Activated CD4-positive, alpha-beta T cell treated with anti-CD3 and anti-CD28 coated beads, Interleukin-2, amount 50 U/mL, for 1 hour (primary cell): ENCODE measurements around the gene TLR10.
"Not testable (repeated sequence)": the region's sequence is repeated elsewhere in the genome, so short reads cannot be mapped to it uniquely, and the experiment has no call there.

Experiments
- DNase-seq: peaks from one replicate; pipeline ENCODE4 v3.0.0-alpha.2; 2020

TLR10 gene

GRCh38 chr4:38800366-38800765, 17.6 kb upstream of the TLR10 start:
- DNase-seq: no peak

GRCh38 chr4:38795087-38795486, 12.3 kb upstream of the TLR10 start:
- DNase-seq: no peak

GRCh38 chr4:38794051-38794450, 11.3 kb upstream of the TLR10 start:
- no peak for DNase-seq

GRCh38 chr4:38791010-38791409, 8.2 kb upstream of the TLR10 start:
- DNase-seq: no peak

- no peak for DNase-seq
Observed at GRCh38 chr4:38788317-38788716, 5.5 kb upstream of the TLR10 start.

- DNase-seq: no peak
Observed at GRCh38 chr4:38787693-38788092, 4.9 kb upstream of the TLR10 start.

GRCh38 chr4:38785901-38786402, 3.2 kb upstream of the TLR10 start:
- no peak for DNase-seq

GRCh38 chr4:38785041-38785790, 2.4 kb upstream of the TLR10 start:
- no peak for DNase-seq

- DNase-seq: no peak
Observed at GRCh38 chr4:38784141-38784540, 1.4 kb upstream of the TLR10 start.

GRCh38 chr4:38783109-38783460, 295 bp upstream of the TLR10 start:
- no peak for DNase-seq

GRCh38 chr4:38781854-38782261, 932 bp downstream of the TLR10 start:
- no peak for DNase-seq

- DNase-seq: no peak
Observed at GRCh38 chr4:38780833-38781484, 1.8 kb downstream of the TLR10 start.

GRCh38 chr4:38779790-38780189, 3.0 kb downstream of the TLR10 start:
- DNase-seq: no peak

- DNase-seq: not testable (repeated sequence)
Observed at GRCh38 chr4:38777925-38778324, 4.9 kb downstream of the TLR10 start.

GRCh38 chr4:38775326-38775725, 7.5 kb downstream of the TLR10 start:
- DNase-seq: no peak

GRCh38 chr4:38774181-38774955, 8.4 kb downstream of the TLR10 start:
- DNase-seq: no peak

GRCh38 chr4:38770281-38770680, 12.5 kb downstream of the TLR10 start:
- DNase-seq: not testable (repeated sequence)

GRCh38 chr4:38769857-38770256, 12.9 kb downstream of the TLR10 start:
- no peak for DNase-seq

- DNase-seq: no peak
Observed at GRCh38 chr4:38769441-38769840, 13.3 kb downstream of the TLR10 start.

- no peak for DNase-seq
Observed at GRCh38 chr4:38768968-38769394, 13.8 kb downstream of the TLR10 start.

GRCh38 chr4:38766940-38767339, 15.8 kb downstream of the TLR10 start:
- not testable (repeated sequence) for DNase-seq

GRCh38 chr4:38765382-38765781, 17.4 kb downstream of the TLR10 start:
- DNase-seq: no peak

GRCh38 chr4:38764277-38764676, 18.5 kb downstream of the TLR10 start:
- no peak for DNase-seq

GRCh38 chr4:38762560-38762959, 20.2 kb downstream of the TLR10 start:
- no peak for DNase-seq
